DMS153 treated with DMSO at 0.1 percent for 48 hours (cell line): Measurements from ENCODE around the gene HK3.

Experiments used
- DNase-seq: peaks from one replicate; lab custom pipeline; 2025; ENCODE audit not compliant: unreplicated experiment; lab: John Stamatoyannopoulos, UW

HK3 gene

GRCh38 chr5:176851380-176851779 is 47.8 kb downstream of the HK3 start:
- no peak for DNase-seq

GRCh38 chr5:176850371-176851245 is 48.5 kb downstream of the HK3 start:
- no peak for DNase-seq

DNA sequence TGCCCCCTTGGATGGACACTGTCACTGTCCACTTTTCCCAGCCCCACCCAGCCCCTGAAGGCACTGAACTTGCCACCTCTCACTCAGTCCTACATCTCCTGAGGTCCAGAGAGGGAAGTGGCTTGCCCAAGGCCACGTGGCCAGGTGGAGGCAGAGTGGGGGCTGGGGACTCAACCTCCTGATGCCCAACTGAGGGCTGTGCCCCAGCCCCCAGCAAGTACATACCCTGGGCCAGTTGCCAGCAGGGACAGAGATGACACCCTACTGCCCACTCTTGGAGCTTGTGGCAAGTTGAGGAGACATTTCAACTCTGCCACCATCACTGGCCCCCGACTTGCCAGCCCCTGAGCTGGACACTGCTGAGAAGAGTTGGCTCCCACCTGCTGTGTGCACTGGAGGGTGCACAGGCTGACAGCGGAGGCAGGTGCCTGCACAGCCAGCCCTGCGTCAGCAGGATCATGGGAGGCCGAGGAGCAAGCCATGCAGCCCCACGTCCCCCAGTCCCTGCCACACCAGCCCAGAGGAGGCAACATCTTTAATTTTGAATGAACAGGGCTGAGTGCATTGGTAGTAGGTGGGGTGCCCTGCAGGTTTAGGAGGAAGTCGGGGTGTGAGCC is 49.4 kb downstream of the HK3 start:
- no peak for DNase-seq

DNA sequence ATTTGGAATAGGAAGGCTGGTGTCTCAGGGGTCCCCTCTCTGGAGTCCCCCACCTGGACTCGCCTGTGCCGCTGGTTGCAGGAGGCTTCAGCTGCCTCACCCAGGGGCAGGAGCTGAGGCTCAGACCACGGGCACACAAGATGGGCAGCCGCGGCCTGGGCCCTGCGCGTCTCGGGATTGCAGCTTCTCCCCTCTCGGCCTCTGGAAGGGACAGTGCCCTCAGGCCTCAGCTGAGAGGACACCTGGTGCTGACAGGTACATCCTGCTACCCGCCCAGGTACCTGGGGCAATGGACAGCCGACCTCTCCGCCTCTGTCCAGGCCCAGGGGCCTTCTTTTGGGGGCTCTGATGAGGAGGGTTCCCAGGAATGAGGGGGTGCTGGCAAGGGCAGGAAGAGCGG is 50.5 kb downstream of the HK3 start:
- no peak for DNase-seq

GRCh38 chr5:176847726-176848290 is 51.3 kb downstream of the HK3 start:
- DNase-seq: no peak

GRCh38 chr5:176847148-176847547 is 52.0 kb downstream of the HK3 start:
- DNase-seq: no peak

DNA sequence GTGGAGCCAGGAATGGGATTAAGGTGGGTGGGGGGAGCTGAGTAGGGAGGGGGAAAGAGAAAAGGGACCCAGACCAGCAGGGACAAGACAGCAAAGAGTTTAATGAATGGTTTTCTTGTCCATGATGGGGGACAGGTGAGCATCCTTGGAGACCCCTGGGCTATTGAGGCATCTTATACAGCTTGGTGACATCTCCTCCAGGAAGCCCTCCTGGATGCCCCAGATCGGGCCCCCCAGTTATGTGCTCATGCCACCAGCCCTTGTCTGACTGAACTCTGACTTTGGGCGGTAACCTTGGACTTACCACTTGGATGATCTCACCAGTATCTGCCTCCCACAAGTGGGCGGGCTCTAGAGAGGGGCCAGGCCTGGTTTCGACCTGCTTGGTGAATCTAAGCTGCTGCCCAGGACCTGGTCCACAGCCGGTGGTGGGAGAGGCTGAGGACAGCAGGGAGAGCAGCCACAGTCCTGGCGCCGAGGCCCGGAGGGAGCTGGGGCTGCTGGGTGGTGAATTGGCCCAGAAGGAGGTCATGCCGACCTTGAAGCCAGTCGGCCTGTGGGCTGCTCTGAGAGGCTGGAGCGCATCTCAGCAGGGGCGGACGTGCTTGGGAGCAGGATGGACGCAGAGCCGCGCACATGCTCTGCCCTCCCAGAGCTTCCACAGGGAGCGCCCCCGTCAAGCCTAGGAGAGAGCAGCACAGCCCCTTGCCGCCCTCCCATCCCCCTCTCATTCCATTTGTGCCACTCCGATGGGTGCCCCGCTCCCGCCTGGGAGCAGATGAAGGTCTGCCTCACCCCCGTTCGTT is 52.6 kb downstream of the HK3 start:
- DNase-seq: no peak

DNA sequence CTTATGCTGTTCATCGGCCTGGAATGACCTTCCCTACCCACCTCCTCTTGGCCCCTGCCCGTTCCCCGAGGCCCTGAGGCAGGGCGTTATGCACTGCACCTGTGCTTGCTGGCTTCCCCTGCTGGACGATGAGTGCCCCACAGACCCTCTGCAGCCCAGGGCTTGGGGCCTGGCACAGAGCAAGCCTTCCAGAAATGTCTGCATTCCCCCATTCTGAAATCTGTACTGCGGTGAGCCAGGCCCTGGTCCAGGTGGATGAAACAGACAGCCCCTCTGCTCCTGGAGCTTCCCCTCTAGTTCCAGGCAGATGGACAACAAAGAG is 53.8 kb downstream of the HK3 start:
- no peak for DNase-seq

DNA sequence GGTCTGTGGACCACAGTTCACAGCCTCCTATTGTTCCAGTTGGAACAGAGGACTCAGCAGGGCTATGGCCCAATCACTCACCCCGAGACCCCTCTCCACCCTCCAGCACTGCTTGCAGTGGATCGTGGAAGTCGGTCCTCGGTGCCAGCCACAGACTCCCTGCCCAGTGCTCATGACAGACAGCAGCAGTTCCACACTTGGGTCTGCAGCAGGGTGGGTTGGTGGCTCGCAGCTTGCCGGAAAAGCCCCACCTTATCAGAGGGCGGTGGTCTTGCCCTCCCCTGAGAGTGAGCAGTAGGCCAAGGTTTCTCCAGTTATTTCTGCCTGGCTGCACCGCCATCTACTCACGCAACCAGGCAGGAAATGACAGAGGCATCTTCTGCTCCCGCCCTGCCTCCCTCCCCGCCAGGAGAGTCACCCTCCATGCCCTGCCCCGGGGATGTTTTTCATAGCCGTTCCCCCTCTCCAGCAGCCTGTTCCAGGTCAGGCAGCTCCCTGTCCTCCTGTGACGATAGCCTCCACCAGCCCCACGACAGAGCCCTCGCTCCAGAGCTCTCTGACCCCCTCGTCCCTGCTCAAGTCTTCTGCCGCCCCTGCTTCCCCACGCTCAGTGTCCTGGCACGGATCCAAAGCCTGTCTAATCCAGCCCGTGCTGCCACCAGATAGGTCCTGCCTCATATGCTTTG is 54.3 kb downstream of the HK3 start:
- DNase-seq: peak; percentile 3

GRCh38 chr5:176844281-176844680 is 54.9 kb downstream of the HK3 start:
- no peak for DNase-seq

GRCh38 chr5:176843673-176844072 is 55.5 kb downstream of the HK3 start:
- DNase-seq: no peak

GRCh38 chr5:176837707-176838115 is 61.4 kb downstream of the HK3 start:
- no peak for DNase-seq

DNA sequence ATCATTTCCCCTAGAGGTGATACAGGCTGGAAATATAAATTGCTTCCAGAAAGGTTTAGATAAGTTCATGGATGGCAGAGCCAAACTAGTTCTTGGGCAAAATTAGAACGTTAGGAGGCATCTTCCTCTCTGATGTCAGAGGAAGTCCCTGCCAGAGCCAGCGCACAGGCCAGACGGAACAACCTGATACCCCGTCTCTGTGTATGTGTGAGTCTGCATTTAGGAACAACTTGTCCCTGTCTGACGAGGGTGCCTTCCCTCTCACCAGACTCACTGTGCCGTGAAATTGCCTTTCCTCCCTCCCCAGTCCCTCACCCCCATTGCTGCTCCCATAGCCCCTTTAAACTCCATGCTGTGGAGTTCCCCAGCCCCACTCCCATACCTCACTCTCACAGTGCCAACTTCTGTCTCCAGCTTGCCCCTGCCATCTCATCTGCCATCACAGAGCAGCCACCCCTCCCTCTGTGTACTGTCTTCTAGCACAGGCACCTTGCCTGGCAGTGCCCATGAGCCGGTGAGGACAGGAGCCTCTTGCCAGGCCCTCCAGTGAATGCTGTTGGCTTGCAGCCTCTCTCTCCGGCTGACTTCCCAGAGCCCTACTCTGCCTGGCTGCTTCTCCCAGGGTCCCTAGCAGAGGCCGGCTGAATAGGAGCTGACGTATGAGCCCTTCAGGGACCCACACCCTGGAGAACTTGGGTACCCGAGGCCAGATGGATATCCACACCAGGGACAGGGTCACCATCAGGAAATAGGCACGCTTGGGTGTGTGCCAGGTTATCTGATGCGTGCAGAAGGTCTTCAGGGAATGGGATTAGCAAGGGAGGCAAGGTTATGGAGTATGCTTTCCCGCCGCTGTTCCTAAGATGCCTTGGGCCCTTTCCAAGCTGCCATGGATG is 62.1 kb downstream of the HK3 start:
- DNase-seq: no peak

- no peak for DNase-seq
Observed at GRCh38 chr5:176835918-176836317, 63.2 kb downstream of the HK3 start.

GRCh38 chr5:176833286-176833685 is 65.9 kb downstream of the HK3 start:
- DNase-seq: no peak

DNA sequence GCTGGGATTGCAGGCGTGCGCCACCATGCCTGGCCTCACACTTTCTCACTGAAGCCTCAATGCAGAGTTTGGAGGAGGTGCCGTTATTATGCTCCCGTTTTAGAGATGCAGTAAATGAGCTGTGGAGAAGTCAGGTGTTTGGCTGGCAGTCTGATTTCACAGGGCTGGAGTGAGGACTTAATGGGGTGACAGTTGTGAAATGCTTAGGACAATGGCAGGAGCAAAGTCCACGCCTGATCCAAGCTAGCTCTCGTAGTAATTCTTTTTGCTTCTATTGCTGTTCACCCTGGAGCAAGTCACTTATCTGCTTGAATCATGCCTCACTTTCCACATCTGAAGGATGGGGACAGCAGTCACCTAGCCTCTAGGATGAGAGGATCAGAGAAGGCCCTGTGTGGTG is 67.0 kb downstream of the HK3 start:
- DNase-seq: no peak

DNA sequence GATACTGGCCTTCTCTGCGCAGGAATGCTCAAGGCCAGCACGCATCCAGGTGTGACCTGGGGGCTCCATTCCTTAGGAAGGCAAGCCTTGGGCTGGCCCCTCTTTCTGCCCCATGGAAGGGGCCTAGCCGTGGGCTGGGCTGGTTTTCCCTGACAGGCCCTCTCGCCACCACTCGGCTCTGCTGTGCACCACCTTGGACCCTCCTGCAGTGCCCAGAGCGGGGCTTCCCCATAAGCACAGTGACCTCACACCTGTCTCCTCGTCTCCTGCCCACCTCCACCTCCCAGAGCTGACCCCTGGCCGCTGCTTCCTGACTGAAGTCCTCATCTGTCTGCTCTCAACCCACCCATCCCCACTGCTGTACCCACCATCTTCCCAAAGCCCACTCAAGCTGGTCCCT is 67.7 kb downstream of the HK3 start:
- DNase-seq: no peak

DNA sequence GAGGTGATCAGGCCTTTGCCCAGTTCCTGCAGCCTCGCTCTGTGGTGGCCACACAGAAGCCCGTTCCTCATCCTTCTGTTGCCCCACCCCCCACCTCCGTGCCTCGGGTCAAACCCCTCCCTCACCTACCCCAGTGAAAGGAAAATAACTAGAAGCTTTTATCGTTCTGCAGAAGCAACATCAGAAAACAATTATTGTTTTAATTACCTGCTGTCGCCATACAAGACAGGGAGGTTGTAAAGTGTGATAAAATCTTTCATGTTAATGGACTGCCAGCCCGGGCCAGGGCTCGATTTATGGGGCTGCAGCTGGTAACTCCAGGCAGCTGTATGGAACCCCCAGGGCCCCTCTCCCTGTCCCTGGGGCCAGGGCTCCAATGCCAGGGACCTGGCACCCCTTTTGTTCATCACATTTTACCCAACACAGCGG is 68.1 kb downstream of the HK3 start:
- DNase-seq: no peak
